GM21360 (cell line): ENCODE measurements around the gene GPR42.

Experiments used
- ATAC-seq: cut with Tn5 transposase; IDR thresholded peaks from one replicate; pipeline ENCODE4 v1.9.1; 2021; ENCODE audit warnings: mild to moderate bottlenecking, moderate library complexity; ENCODE audit not compliant: unreplicated experiment

The GPR42 gene

GRCh38 chr19:35370722-35371121 lies at the start of gene GPR42:
Gene GPR42 (plus strand): TSS chr19:35371068. CDS start chr19:35371360, 292 bp downstream.
- ATAC-seq = no peak

GRCh38 chr19:35321291-35321690 lies 49.6 kb upstream of the GPR42 start:
- no peak for ATAC-seq

- ATAC-seq = no peak
Measured at GRCh38 chr19:35322014-35322413, 48.9 kb upstream of the GPR42 start.

- ATAC-seq = no peak
Measured at GRCh38 chr19:35327642-35328041, 43.2 kb upstream of the GPR42 start.

GRCh38 chr19:35328851-35329285 lies 42.0 kb upstream of the GPR42 start, which contains the start of gene CD22:
Gene CD22 (plus strand): TSS chr19:35329187. CDS start chr19:35332041, 2,854 bp downstream.
- ATAC-seq = no peak

GRCh38 chr19:35329323-35329722 lies 41.5 kb upstream of the GPR42 start:
- no peak for ATAC-seq

- ATAC-seq = no peak
Measured at GRCh38 chr19:35330475-35330874, 40.4 kb upstream of the GPR42 start.

GRCh38 chr19:35331551-35332214 lies 39.2 kb upstream of the GPR42 start:
- no peak for ATAC-seq

GRCh38 chr19:35332817-35333216 lies 38.1 kb upstream of the GPR42 start:
- no peak for ATAC-seq

- no peak for ATAC-seq
Measured at GRCh38 chr19:35334144-35334753, 36.6 kb upstream of the GPR42 start.

- no peak for ATAC-seq
Measured at GRCh38 chr19:35336166-35336955, 34.5 kb upstream of the GPR42 start.

GRCh38 chr19:35337097-35337983 lies 33.5 kb upstream of the GPR42 start:
- ATAC-seq = no peak

- no peak for ATAC-seq
Measured at GRCh38 chr19:35337984-35338296, 32.9 kb upstream of the GPR42 start.

GRCh38 chr19:35340431-35340830 lies 30.4 kb upstream of the GPR42 start:
- ATAC-seq = no peak

- ATAC-seq = no peak
Measured at GRCh38 chr19:35341006-35341405, 29.9 kb upstream of the GPR42 start.

- ATAC-seq = no peak
Measured at GRCh38 chr19:35341565-35342225, 29.2 kb upstream of the GPR42 start.

- ATAC-seq = no peak
Measured at GRCh38 chr19:35342430-35342829, 28.4 kb upstream of the GPR42 start.

- ATAC-seq = no peak
Measured at GRCh38 chr19:35344511-35345031, 26.3 kb upstream of the GPR42 start.

- no peak for ATAC-seq
Measured at GRCh38 chr19:35345671-35346111, 25.2 kb upstream of the GPR42 start.
